ENCODE measurements around the gene SGCA. TPM values are rescaled to one million over a fixed set of nuclear protein-coding genes. Genes with fewer than 3 reads are reported as not detected.

Gene SGCA
- total RNA-seq, 4 donors from 2014 or later, result 72.7 to 145 (median 82.8) TPM

GRCh38 chr17:50192618-50193291 is 26.9 kb downstream of the SGCA start:
- TF ChIP-seq, protein P1, sequence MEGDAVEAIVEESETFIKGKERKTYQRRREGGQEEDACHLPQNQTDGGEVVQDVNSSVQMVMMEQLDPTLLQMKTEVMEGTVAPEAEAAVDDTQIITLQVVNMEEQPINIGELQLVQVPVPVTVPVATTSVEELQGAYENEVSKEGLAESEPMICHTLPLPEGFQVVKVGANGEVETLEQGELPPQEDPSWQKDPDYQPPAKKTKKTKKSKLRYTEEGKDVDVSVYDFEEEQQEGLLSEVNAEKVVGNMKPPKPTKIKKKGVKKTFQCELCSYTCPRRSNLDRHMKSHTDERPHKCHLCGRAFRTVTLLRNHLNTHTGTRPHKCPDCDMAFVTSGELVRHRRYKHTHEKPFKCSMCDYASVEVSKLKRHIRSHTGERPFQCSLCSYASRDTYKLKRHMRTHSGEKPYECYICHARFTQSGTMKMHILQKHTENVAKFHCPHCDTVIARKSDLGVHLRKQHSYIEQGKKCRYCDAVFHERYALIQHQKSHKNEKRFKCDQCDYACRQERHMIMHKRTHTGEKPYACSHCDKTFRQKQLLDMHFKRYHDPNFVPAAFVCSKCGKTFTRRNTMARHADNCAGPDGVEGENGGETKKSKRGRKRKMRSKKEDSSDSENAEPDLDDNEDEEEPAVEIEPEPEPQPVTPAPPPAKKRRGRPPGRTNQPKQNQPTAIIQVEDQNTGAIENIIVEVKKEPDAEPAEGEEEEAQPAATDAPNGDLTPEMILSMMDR (IDR thresholded peaks at IDR 0.05), result no peak
- TF ChIP-seq POLR2AphosphoS5 (IDR thresholded peaks at IDR 0.05), result no peak
- no peak for TF ChIP-seq EP300 (IDR thresholded peaks at IDR 0.05)
- TF ChIP-seq POLR2A (IDR thresholded peaks at IDR 0.05; ENCODE audit: low read depth), result no peak
- intact Hi-C loops (cut with DNase I), result no loop called here
- Histone ChIP-seq H3K27ac (replicated peaks in 1 of 4) (peak overlapping the region in 1 of 4 donors; percentile 42), H3K9me3 (no peaks in the 10 kb centered on the region), H3K4me1 (peaks cover 0 to 64% (median 41%) of the 10 kb centered on the region in 4 donors), H3K36me3 (peaks cover 63 to 100% (median 99%) of the 10 kb centered on the region in 4 donors), H3K27me3 (no peaks in the 10 kb centered on the region), H3K4me3 (no peak overlapping the region)
- no peak for DNase-seq (ENCODE audit: extremely low spot score)
- 86% methylated on average over 14 of the region's 16 CpGs for WGBS

DNA sequence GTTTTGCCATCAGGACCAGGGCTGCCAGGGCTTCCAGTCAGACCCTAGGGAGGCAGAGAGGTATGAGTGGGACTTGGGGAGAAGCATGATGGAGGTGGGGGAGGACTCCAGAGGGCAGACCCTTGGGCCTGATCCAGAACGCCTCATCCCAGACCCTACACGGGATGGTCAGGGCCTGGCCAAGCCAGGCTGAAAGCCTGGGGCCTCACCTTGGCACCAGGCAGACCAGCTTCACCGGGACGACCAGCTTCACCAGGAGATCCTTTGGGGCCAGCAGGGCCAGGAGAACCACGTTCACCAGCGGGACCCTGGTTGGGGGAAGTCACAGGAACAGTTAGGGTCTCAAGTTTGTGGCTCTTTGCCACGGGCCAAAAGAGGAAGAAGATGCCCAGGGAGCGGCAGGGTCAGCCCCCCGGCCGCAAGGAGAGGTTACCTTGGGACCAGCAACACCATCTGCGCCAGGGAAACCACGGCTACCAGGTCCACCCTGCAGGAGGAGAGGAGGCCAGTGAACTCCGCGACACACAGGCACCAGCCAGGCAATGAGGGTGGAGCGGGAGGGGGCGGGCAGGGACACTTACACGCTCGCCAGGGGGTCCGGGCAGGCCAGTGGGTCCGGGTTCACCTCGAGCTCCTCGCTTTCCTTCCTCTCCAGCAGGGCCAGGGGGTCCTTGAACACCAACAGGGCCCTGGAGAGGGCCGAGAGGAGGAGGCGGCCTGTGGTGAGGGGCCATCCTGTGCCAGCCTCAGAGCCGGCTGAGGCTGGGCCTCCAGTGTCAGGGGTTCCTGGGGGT is 28.5 kb downstream of the SGCA start:
- Histone ChIP-seq H3K36me3 (peaks cover 54 to 90% (median 88%) of the 10 kb centered on the region in 4 donors), H3K4me3 (no peak overlapping the region), H3K27me3 (no peaks in the 10 kb centered on the region), H3K4me1 (peaks cover 14 to 65% (median 54%) of the 10 kb centered on the region in 4 donors), H3K27ac (replicated peaks in 1 of 4) (peak overlapping the region in 2 of 4 donors; percentile 93 to 94), H3K9me3 (no peaks in the 10 kb centered on the region)
- intact Hi-C loops (cut with DNase I), result no loop called here
- no peak for DNase-seq (ENCODE audit: extremely low spot score)
- 69% methylated on average over 22 of the region's 25 CpGs for WGBS
- TF ChIP-seq EP300 (IDR thresholded peaks at IDR 0.05) (no peak), POLR2AphosphoS5 (IDR thresholded peaks at IDR 0.05) (no peak), POLR2A (IDR thresholded peaks at IDR 0.05; ENCODE audit: low read depth) (no peak)
- TF ChIP-seq, protein P1 (IDR thresholded peaks at IDR 0.05), result no peak

DNA sequence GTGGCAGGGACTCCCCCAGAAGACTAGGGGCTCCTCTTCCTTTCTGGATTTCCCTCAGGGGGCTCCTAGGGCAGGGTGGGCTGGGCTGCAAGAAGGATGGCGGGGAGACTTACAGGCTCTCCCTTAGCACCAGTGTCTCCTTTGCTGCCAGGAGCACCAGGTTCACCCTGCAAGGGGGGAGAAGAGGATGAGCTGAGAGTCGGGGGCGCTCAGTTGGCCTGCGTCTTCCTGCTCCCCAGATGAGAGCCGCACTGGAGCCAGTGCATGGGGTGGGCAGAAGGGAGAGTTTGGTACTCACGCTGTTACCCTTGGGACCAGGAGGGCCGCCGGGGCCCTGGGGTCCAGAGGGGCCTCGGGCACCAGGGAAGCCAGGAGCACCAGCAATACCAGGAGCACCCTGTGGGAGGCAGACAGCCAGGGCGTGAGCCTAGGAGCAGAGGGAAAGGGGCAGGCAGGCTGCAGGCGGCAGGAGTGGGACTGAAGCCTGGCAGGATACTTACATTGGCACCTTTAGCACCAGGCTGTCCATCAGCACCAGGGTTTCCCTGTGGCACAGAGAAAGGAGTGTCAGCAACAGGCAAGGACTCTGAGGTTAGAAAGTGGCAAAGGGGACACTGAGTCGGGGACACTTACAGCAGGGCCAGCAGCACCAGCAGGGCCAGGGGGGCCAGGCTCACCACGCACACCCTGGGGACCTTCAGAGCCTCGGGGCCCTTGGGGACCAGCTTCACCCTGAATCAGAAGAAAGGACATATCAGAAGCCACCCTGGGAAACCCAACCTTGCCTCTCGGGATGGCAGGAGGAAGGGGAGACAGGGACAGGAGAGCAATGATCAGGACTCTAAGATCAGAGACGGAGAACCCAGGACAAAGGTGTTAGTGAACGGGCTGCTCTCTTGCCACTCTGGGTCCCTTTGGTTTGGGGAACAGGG is 29.4 kb downstream of the SGCA start:
- Histone ChIP-seq H3K4me1 (peaks cover 19 to 71% (median 59%) of the 10 kb centered on the region in 4 donors), H3K27me3 (no peaks in the 10 kb centered on the region), H3K4me3 (no peak overlapping the region), H3K36me3 (peaks cover 46 to 81% (median 79%) of the 10 kb centered on the region in 4 donors), H3K9me3 (no peaks in the 10 kb centered on the region), H3K27ac (replicated peaks in 1 of 4) (peak overlapping the region; percentile 55 to 94 (median 92))
- DNase-seq (ENCODE audit: extremely low spot score), result no peak
- 79% methylated on average over 17 of the region's 17 CpGs for WGBS
- intact Hi-C loops (cut with DNase I), result no loop called here
- no peak for TF ChIP-seq POLR2A (IDR thresholded peaks at IDR 0.05; ENCODE audit: low read depth)
- TF ChIP-seq, protein P1 (IDR thresholded peaks at IDR 0.05), result no peak
- no peak for TF ChIP-seq EP300 (IDR thresholded peaks at IDR 0.05)
- TF ChIP-seq POLR2AphosphoS5 (IDR thresholded peaks at IDR 0.05), result no peak

- peaks cover 38 to 73% (median 71%) of the 10 kb centered on the region in 4 donors for H3K36me3 ChIP-seq
Measured at GRCh38 chr17:50196036-50196435, 30.2 kb downstream of the SGCA start.

More at GRCh38 chr17:50196036-50196435, 30.2 kb downstream of the SGCA start:
- intact Hi-C loops (cut with DNase I), result no loop called here
- Histone ChIP-seq H3K4me3 (no peak overlapping the region), H3K27ac (replicated peaks in 1 of 4) (peak overlapping the region; percentile 55 to 94 (median 92)), H3K27me3 (peaks cover 0 to 3% (median 1%) of the 10 kb centered on the region in 4 donors), H3K4me1 (peaks cover 24 to 75% (median 66%) of the 10 kb centered on the region in 4 donors), H3K9me3 (no peaks in the 10 kb centered on the region)
- TF ChIP-seq, protein P1 (IDR thresholded peaks at IDR 0.05), result no peak
- TF ChIP-seq POLR2A (IDR thresholded peaks at IDR 0.05; ENCODE audit: low read depth) (no peak), POLR2AphosphoS5 (IDR thresholded peaks at IDR 0.05) (no peak), EP300 (IDR thresholded peaks at IDR 0.05) (no peak)
- DNase-seq (ENCODE audit: extremely low spot score), result no peak
- WGBS, result 60% methylated on average over 1 of the region's 5 CpGs

Measured in esophagus muscularis mucosa (tissue), 4 donors.